H9 (cell line): ENCODE measurements around the gene DIS3L2. TPM values are rescaled to one million over a fixed set of nuclear protein-coding genes. Genes with fewer than 3 reads are reported as not detected.

Experiments
- DNase-seq: peaks from one replicate; pipeline ENCODE4 v3.0.0-alpha.2; 2017
- H2AFZ ChIP-seq: one replicate; pipeline ENCODE4 v1.6.1; 2013; ENCODE audit warnings: mild to moderate bottlenecking, low read length, control low read depth, moderate library complexity
- H2AK5ac ChIP-seq: 2 replicates; pipeline ENCODE4 v1.6.1; 2013; ENCODE audit warnings: low read length, control low read depth, mixed read lengths; ENCODE audit not compliant: insufficient read length
- H2BK120ac ChIP-seq: one replicate; pipeline ENCODE4 v1.6.1; 2013; ENCODE audit warnings: low read depth, mild to moderate bottlenecking, low read length, control low read depth, inconsistent platforms; ENCODE audit not compliant: poor library complexity, severe bottlenecking
- H2BK12ac ChIP-seq: 2 replicates; pipeline ENCODE4 v1.6.1; 2013; ENCODE audit warnings: low read length, control low read depth, mixed read lengths, low read depth; ENCODE audit not compliant: insufficient read length
- H2BK15ac ChIP-seq: 2 replicates; pipeline ENCODE4 v1.6.1; 2013; ENCODE audit warnings: low read depth, low read length, control low read depth
- H2BK20ac ChIP-seq: one replicate; pipeline ENCODE4 v1.6.1; 2013; ENCODE audit warnings: low read depth, mild to moderate bottlenecking, low read length, control low read depth, inconsistent platforms; ENCODE audit not compliant: poor library complexity, severe bottlenecking
- H2BK5ac ChIP-seq: 2 replicates; pipeline ENCODE4 v1.6.1; 2013; ENCODE audit warnings: low read length, control low read depth, mixed read lengths; ENCODE audit not compliant: insufficient read length
- H3K14ac ChIP-seq: 2 replicates; pipeline ENCODE4 v1.6.1; 2013; ENCODE audit warnings: low read length, control low read depth; ENCODE audit not compliant: insufficient read depth
- H3K18ac ChIP-seq: 2 replicates; pipeline ENCODE4 v1.6.1; 2013; ENCODE audit warnings: low read depth, mild to moderate bottlenecking, mixed read lengths, low read length, control low read depth; ENCODE audit not compliant: insufficient read length
- H3K23ac ChIP-seq: 2 replicates; pipeline ENCODE4 v1.6.1; 2013; ENCODE audit warnings: low read length, control low read depth, mixed read lengths, low read depth; ENCODE audit not compliant: insufficient read length
- H3K23me2 ChIP-seq: 2 replicates; pipeline ENCODE4 v1.6.1; 2013; ENCODE audit warnings: low read depth, mild to moderate bottlenecking, mixed read lengths, low read length, control low read depth; ENCODE audit not compliant: insufficient read length, poor library complexity, severe bottlenecking
- H3K27ac ChIP-seq: 2 replicates; pipeline ENCODE4 v1.5.1; 2013; ENCODE audit warnings: low read length, control low read depth, mixed read lengths, low read depth; ENCODE audit not compliant: insufficient read length
- H3K27me3 ChIP-seq: 2 replicates; pipeline ENCODE4 v1.6.1; 2013; ENCODE audit warnings: low read length, control low read depth, inconsistent platforms; ENCODE audit not compliant: insufficient read depth
- H3K4ac ChIP-seq: 2 replicates; pipeline ENCODE4 v1.6.1; 2013; ENCODE audit warnings: low read depth, mild to moderate bottlenecking, control low read depth, inconsistent platforms, low read length, moderate library complexity
- H3K4me1 ChIP-seq: 2 replicates; pipeline ENCODE4 v1.6.1; 2013; ENCODE audit warnings: low read length, control low read depth, inconsistent platforms; ENCODE audit not compliant: insufficient read depth
- H3K4me2 ChIP-seq: 2 replicates; pipeline ENCODE4 v1.6.1; 2013; ENCODE audit warnings: low read length, control low read depth, mixed read lengths; ENCODE audit not compliant: insufficient read length, insufficient read depth
- H3K56ac ChIP-seq: 2 replicates; pipeline ENCODE4 v1.6.1; 2013; ENCODE audit warnings: low read depth, mild to moderate bottlenecking, mixed read lengths, low read length, control low read depth; ENCODE audit not compliant: insufficient read length
- H3K79me1 ChIP-seq: 2 replicates; pipeline ENCODE4 v1.6.1; 2013; ENCODE audit warnings: low read depth, mild to moderate bottlenecking, moderate library complexity, low read length, control low read depth, inconsistent platforms; ENCODE audit not compliant: insufficient read depth, poor library complexity, severe bottlenecking
- H3K79me2 ChIP-seq: 2 replicates; pipeline ENCODE4 v1.6.1; 2013; ENCODE audit warnings: low read length, control low read depth, inconsistent platforms; ENCODE audit not compliant: insufficient read depth
- H3K9ac ChIP-seq: 2 replicates; pipeline ENCODE4 v1.6.1; 2013; ENCODE audit warnings: low read length, control low read depth, mixed read lengths; ENCODE audit not compliant: insufficient read length; ENCODE audit errors: extremely low read depth
- H3K9me3 ChIP-seq: one replicate; pipeline ENCODE4 v1.6.1; 2013; ENCODE audit warnings: low read depth, low read length, inconsistent platforms; ENCODE audit not compliant: control insufficient read depth
- H3T11ph ChIP-seq: one replicate; pipeline ENCODE4 v1.6.1; 2013; ENCODE audit warnings: mild to moderate bottlenecking, low read length, control low read depth, inconsistent platforms
- H4K20me1 ChIP-seq: one replicate; pipeline ENCODE4 v1.6.1; 2013; ENCODE audit not compliant: control insufficient read depth, insufficient read length, insufficient read depth
- H4K5ac ChIP-seq: 2 replicates; pipeline ENCODE4 v1.6.1; 2013; ENCODE audit warnings: low read depth, mild to moderate bottlenecking, mixed read lengths, low read length, control low read depth; ENCODE audit not compliant: insufficient read length
- H4K8ac ChIP-seq: replicated peaks from 2 replicates; pipeline ENCODE4 v1.6.1; 2013; ENCODE audit warnings: low read length, control low read depth, mixed read lengths, low read depth; ENCODE audit not compliant: insufficient read length
- H4K91ac ChIP-seq: 2 replicates; pipeline ENCODE4 v1.6.1; 2013; ENCODE audit warnings: low read depth, mild to moderate bottlenecking, moderate library complexity, mixed read lengths, low read length, control low read depth; ENCODE audit not compliant: insufficient read length
- H3K27ac Mint-ChIP-seq, 3 experiments: 2 replicates in 2 of 3; 3 replicates in 1 of 3; pipeline ENCODE4 v1.8.0; 2020 to 2021; ENCODE audit warnings: mixed read lengths in 3 of 3, mild to moderate bottlenecking in 1 of 3, moderate library complexity in 1 of 3
- H3K27me3 Mint-ChIP-seq: 2 replicates; pipeline ENCODE4 v1.8.0; 2021; ENCODE audit warnings: low read depth, mild to moderate bottlenecking, moderate library complexity, mixed read lengths
- H3K36me3 Mint-ChIP-seq, 3 experiments: 2 replicates in 2 of 3; 3 replicates in 1 of 3; pipeline ENCODE4 v1.8.0; 2020 to 2021; ENCODE audit warnings: low read depth in 3 of 3, mixed read lengths in 3 of 3; ENCODE audit not compliant: insufficient read depth in 1 of 3
- H3K4me1 Mint-ChIP-seq, 2 experiments: 2 replicates each; pipeline ENCODE4 v1.8.0; 2020; ENCODE audit warnings: mixed read lengths in 2 of 2
- H3K4me3 Mint-ChIP-seq, 2 experiments: 2 replicates in 1 of 2; 3 replicates in 1 of 2; pipeline ENCODE4 v1.8.0; 2020 to 2021; ENCODE audit warnings: mild to moderate bottlenecking in 2 of 2, mixed read lengths in 2 of 2, moderate library complexity in 1 of 2
- H3K9me3 Mint-ChIP-seq, 2 experiments: 2 replicates in 1 of 2; 3 replicates in 1 of 2; pipeline ENCODE4 v1.8.0; 2020; ENCODE audit warnings: mild to moderate bottlenecking in 2 of 2, mixed read lengths in 2 of 2, moderate library complexity in 1 of 2
- CTCF ChIP-seq: fragments of 200-600 bp; sonication (generic); conservative IDR thresholded peaks from 3 replicates; pipeline ENCODE4 v1.8.0; 2021; ENCODE audit warnings: antibody characterized with exemption, mild to moderate bottlenecking
- whole genome bisulfite sequencing: extraction: QIAGEN DNeasy Blood & Tissue Kit; methylation state at CpG from one replicate; pipeline ENCODE4 v1.1.7; 2013; ENCODE audit warnings: missing lambda C conversion rate, low lambda C conversion rate, mixed read lengths; ENCODE audit not compliant: insufficient read length; ENCODE audit errors: extremely low coverage; 5-methylcytosine and 5-hydroxymethylcytosine counted together
- total RNA-seq: library from RNA; stranded (reverse); gene quantifications from 2 replicates; pipeline ENCODE4 v1.2.1, GENCODE V29; 2021

The DIS3L2 gene
- total RNA-seq, 1 experiment from 2014 or later, result 28.1 TPM

- H3K4me3 Mint-ChIP-seq, result no peak overlapping the region; a peak in 1 of 5 replicates
- H3K4me1 Mint-ChIP-seq, result peaks cover 8 to 12% of the 10 kb centered on the region in 2 experiments
- no peaks in the 10 kb centered on the region; the same call in 1 of the 2 replicates for H3K27me3 ChIP-seq
Measured at GRCh38 chr2:231919341-231920035, 42.0 kb upstream of the DIS3L2 start.

More at GRCh38 chr2:231919341-231920035, 42.0 kb upstream of the DIS3L2 start:
- H3K79me1 ChIP-seq, result no peaks in the 10 kb centered on the region
- H2BK120ac ChIP-seq, result no peak overlapping the region
- no peak overlapping the region for H2BK5ac ChIP-seq
- H4K8ac ChIP-seq, result no peak overlapping the region
- no peak for TF ChIP-seq CTCF
- no peak overlapping the region for H3K27ac ChIP-seq
- no peak overlapping the region for H3K14ac ChIP-seq
- H3K4me1 ChIP-seq, result no peaks in the 10 kb centered on the region
- no peaks in the 10 kb centered on the region for H4K20me1 ChIP-seq
- no peak overlapping the region for H3K9ac ChIP-seq
- no peaks in the 10 kb centered on the region for H3K23me2 ChIP-seq
- no peak overlapping the region for H3K4me2 ChIP-seq
- no CpG with 5 or more reads among the region's 15 CpGs for WGBS
- H3T11ph ChIP-seq, result no peak overlapping the region
- no peak overlapping the region for H2BK15ac ChIP-seq
- H4K5ac ChIP-seq, result no peak overlapping the region
- H2BK20ac ChIP-seq, result no peak overlapping the region
- H3K9me3 ChIP-seq, result no peaks in the 10 kb centered on the region
- no peak for DNase-seq
- no peak overlapping the region for H3K18ac ChIP-seq
- H2AK5ac ChIP-seq, result no peak overlapping the region
- no peak overlapping the region for H4K91ac ChIP-seq
- H3K56ac ChIP-seq, result no peak overlapping the region
- no peak overlapping the region for H3K4ac ChIP-seq
- Mint-ChIP-seq H3K27ac (0 out of 7 replicates have a peak overlapping the region, but pooled peaks of 1 of the 3 experiments have one; percentile 62), H3K27me3 (peaks cover 16% of the 10 kb centered on the region), H3K9me3 (no peaks in the 10 kb centered on the region), H3K36me3 (no peaks in the 10 kb centered on the region)
- H3K79me2 ChIP-seq, result no peaks in the 10 kb centered on the region
- no peak overlapping the region for H2AFZ ChIP-seq
- no peak overlapping the region for H2BK12ac ChIP-seq
- no peak overlapping the region for H3K23ac ChIP-seq
